ENCODE data around the gene RILP.

RILP gene

DNA sequence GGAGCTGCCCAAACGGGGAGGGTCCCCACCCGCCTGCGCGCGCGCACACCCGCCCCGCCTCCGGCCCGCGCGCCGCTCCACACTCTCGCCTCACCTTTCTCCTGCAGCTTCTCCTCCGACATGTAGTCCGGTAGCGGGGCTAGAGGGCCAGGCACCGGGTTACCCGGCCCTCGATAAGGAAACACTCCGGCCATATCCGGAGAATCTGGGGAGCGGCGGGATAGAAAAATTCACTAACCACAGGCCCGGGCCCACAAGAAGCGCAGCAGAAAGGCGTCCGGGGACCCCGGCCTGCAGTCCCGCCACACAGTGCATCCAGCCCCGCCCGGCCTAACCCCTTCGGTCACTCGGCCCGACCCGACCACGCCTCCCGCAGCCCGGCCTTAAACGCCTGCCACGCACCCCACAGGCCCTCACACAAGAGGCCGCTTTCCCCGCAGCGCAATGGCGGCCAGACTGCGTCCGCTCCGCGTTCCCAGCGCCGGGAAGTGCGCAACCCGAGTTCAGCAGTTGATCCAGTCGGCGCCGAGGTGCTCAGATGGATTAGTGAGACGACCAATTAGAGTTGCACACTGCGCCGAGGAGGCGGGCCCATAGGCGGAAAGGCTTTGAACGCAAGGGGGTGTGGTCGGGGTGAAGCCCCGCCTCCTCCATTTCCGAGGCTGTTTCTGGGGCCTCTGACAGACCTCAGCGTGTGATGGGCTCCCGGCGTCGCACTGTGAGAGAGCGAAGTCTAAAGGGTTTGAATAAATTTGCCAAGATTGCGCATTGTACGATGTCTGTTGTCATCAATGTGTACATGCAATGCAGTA is 34.9 kb upstream of the RILP start, which contains the start of gene PRPF8:
Gene PRPF8 (minus strand): TSS at position 490 of the 812 bp plus-strand sequence. CDS start 296 bp downstream, at position 194.
- no peaks in the 10 kb centered on the region for H3F3A ChIP-seq (ENCODE audit: control insufficient read depth, insufficient read depth)
- no peaks in the 10 kb centered on the region for H3K9me3 ChIP-seq (ENCODE audit: control insufficient read depth, insufficient read depth, low read length)
- H3K36me3 ChIP-seq (ENCODE audit: control insufficient read depth, low read length): peaks cover 43% of the 10 kb centered on the region
- H3K79me2 ChIP-seq (ENCODE audit: control insufficient read depth, low read length): peaks cover 49% of the 10 kb centered on the region
- H3K27ac ChIP-seq (ENCODE audit: low read depth, low read length): peak within 1 kb of the TSS; percentile 57
- H3K9me2 ChIP-seq (replicated peaks; ENCODE audit: control insufficient read depth, low read length): no peaks in the 10 kb centered on the region
- H3K27me3 ChIP-seq (ENCODE audit: control insufficient read depth, low read length): no peaks in the 10 kb centered on the region
- peak within 1 kb of the TSS; percentile 85 for H3K4me3 ChIP-seq (ENCODE audit: low read length)
- no peak for TF ChIP-seq EZH2phosphoT487 (IDR thresholded peaks at IDR 0.05; ENCODE audit: borderline replicate concordance, low read length)
- TF ChIP-seq, protein P1, sequence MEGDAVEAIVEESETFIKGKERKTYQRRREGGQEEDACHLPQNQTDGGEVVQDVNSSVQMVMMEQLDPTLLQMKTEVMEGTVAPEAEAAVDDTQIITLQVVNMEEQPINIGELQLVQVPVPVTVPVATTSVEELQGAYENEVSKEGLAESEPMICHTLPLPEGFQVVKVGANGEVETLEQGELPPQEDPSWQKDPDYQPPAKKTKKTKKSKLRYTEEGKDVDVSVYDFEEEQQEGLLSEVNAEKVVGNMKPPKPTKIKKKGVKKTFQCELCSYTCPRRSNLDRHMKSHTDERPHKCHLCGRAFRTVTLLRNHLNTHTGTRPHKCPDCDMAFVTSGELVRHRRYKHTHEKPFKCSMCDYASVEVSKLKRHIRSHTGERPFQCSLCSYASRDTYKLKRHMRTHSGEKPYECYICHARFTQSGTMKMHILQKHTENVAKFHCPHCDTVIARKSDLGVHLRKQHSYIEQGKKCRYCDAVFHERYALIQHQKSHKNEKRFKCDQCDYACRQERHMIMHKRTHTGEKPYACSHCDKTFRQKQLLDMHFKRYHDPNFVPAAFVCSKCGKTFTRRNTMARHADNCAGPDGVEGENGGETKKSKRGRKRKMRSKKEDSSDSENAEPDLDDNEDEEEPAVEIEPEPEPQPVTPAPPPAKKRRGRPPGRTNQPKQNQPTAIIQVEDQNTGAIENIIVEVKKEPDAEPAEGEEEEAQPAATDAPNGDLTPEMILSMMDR (IDR thresholded peaks at IDR 0.05; ENCODE audit: low read depth, low read length, poor library complexity, severe bottlenecking): no peak
- H4K20me1 ChIP-seq (ENCODE audit: control insufficient read depth, insufficient read depth, low read depth, low read length): peaks cover 17% of the 10 kb centered on the region
- peak within 1 kb of the TSS; percentile 72 for H3K4me2 ChIP-seq (ENCODE audit: low read length)
- H3K4me1 ChIP-seq (ENCODE audit: control insufficient read depth, low read length): peaks cover 13% of the 10 kb centered on the region

DNA sequence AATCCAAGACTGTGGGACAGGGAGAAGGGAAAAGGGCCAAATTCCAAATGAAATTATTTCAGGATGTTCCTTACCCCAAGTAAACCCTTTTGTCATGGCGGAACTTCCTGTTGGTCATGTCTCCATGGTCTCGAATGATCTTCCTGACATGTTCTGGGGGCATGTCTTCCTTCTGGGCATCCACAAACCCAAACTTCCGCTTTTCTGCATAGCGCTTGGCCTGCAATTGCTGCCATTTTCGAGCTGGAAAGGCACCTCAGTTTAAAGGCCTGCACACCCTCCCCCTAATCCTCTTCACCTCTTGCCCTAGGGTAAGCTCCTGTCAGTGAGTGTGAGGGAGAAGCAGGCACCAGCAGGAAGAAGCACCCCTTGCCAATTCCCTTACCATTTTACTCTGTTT is 33.8 kb upstream of the RILP start:
- Histone ChIP-seq H3K4me3 (ENCODE audit: low read length) (peak overlapping the region; percentile 85), H3K9me3 (ENCODE audit: control insufficient read depth, insufficient read depth, low read length) (no peaks in the 10 kb centered on the region), H3K36me3 (ENCODE audit: control insufficient read depth, low read length) (peaks cover 54% of the 10 kb centered on the region), H4K20me1 (ENCODE audit: control insufficient read depth, insufficient read depth, low read depth, low read length) (peaks cover 17% of the 10 kb centered on the region), H3K4me2 (ENCODE audit: low read length) (peak overlapping the region; percentile 72), H3K27ac (ENCODE audit: low read depth, low read length) (no peak overlapping the region), H3K4me1 (ENCODE audit: control insufficient read depth, low read length) (peaks cover 13% of the 10 kb centered on the region), H3K79me2 (ENCODE audit: control insufficient read depth, low read length) (peaks cover 51% of the 10 kb centered on the region), H3K9me2 (replicated peaks; ENCODE audit: control insufficient read depth, low read length) (no peaks in the 10 kb centered on the region), H3F3A (ENCODE audit: control insufficient read depth, insufficient read depth) (no peaks in the 10 kb centered on the region), H3K27me3 (ENCODE audit: control insufficient read depth, low read length) (no peaks in the 10 kb centered on the region)
- TF ChIP-seq, protein P1 (IDR thresholded peaks at IDR 0.05; ENCODE audit: low read depth, low read length, poor library complexity, severe bottlenecking): no peak
- no peak for TF ChIP-seq EZH2phosphoT487 (IDR thresholded peaks at IDR 0.05; ENCODE audit: borderline replicate concordance, low read length)

DNA sequence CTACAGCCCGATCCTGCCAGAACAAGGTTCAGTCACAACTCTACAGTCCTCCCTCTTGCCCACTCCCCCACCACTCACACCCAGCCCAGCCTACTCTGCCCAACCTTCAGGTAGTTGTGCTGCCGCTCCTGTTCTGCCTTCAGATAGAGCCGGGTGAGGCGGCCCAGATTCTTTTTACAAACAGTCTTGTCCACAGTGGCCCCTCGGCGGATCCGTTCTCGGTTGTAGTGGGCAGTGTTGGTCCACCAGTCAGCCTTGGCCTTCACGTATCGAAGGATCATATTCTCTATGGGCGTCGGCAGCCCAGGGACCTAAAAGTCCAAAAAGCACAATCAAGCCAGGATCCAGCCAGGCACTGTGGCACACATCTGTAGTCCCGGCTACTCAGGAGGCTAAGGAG is 26.7 kb upstream of the RILP start:
- no peaks in the 10 kb centered on the region for H3K9me2 ChIP-seq (replicated peaks; ENCODE audit: control insufficient read depth, low read length)
- H3K79me2 ChIP-seq (ENCODE audit: control insufficient read depth, low read length): peaks cover 18% of the 10 kb centered on the region
- H3K4me1 ChIP-seq (ENCODE audit: control insufficient read depth, low read length): no peaks in the 10 kb centered on the region
- H3K27me3 ChIP-seq (ENCODE audit: control insufficient read depth, low read length): no peaks in the 10 kb centered on the region
- peaks cover 93% of the 10 kb centered on the region for H3K36me3 ChIP-seq (ENCODE audit: control insufficient read depth, low read length)
- no peak overlapping the region for H3K4me2 ChIP-seq (ENCODE audit: low read length)
- no peaks in the 10 kb centered on the region for H3K9me3 ChIP-seq (ENCODE audit: control insufficient read depth, insufficient read depth, low read length)
- no peak for TF ChIP-seq EZH2phosphoT487 (IDR thresholded peaks at IDR 0.05; ENCODE audit: borderline replicate concordance, low read length)
- TF ChIP-seq, protein P1 (IDR thresholded peaks at IDR 0.05; ENCODE audit: low read depth, low read length, poor library complexity, severe bottlenecking): no peak
- peaks cover 5% of the 10 kb centered on the region; the same call in 1 of the 2 replicates for H3F3A ChIP-seq (ENCODE audit: control insufficient read depth, insufficient read depth)
- no peak overlapping the region for H3K27ac ChIP-seq (ENCODE audit: low read depth, low read length)
- H4K20me1 ChIP-seq (ENCODE audit: control insufficient read depth, insufficient read depth, low read depth, low read length): no peaks in the 10 kb centered on the region
- no peak overlapping the region for H3K4me3 ChIP-seq (ENCODE audit: low read length)
